IMR-90 (cell line): ENCODE data around the gene SLC12A7. TPM values are rescaled to one million over a fixed set of nuclear protein-coding genes. Genes with fewer than 3 reads are reported as not detected.

Source experiments
- ATAC-seq: fragments of 200-7000 bp; cut with Tn5 transposase; 2 replicates; pipeline ENCODE4 v1.9.1; 2020; ENCODE audit warnings: low read depth, mild to moderate bottlenecking, moderate library complexity
- BruUV-seq: library from RNA; stranded (reverse); fragments of 400-500 nt; replicated peaks from 2 replicates; lab custom pipeline; 2021; lab: Mats Ljungman, UMichigan
- CTCF ChIA-PET: fragments of 300-600 bp; formaldehyde crosslinking; extraction: SDS; loops from one replicate; lab custom pipeline; 2021; ENCODE audit warnings: antibody characterized with exemption; lab: Yijun Ruan, JAX
- POLR2A ChIA-PET: fragments of 300-600 bp; sonication (Branson Sonifier 250); formaldehyde crosslinking; loops from one replicate; lab custom pipeline; 2022; ENCODE audit warnings: antibody characterized with exemption; ENCODE audit not compliant: unreplicated experiment; lab: Charles Lee
- DNase-seq: peaks from one replicate; pipeline ENCODE4 v3.0.0; 2013
- H2AFZ ChIP-seq: replicated peaks from 2 replicates; pipeline ENCODE3; 2013; ENCODE audit warnings: low read length, mild to moderate bottlenecking; ENCODE audit not compliant: poor library complexity
- H2AK5ac ChIP-seq: 2 replicates; pipeline ENCODE4 v1.6.1; 2013; ENCODE audit warnings: low read depth, low read length, inconsistent platforms
- H2AK9ac ChIP-seq: replicated peaks from 2 replicates; pipeline ENCODE3; 2013; ENCODE audit warnings: mild to moderate bottlenecking, low read depth, low read length, moderate library complexity; ENCODE audit not compliant: poor library complexity
- H2BK120ac ChIP-seq: 2 replicates; pipeline ENCODE4 v1.6.1; 2013; ENCODE audit warnings: low read depth, low read length, inconsistent platforms
- H2BK15ac ChIP-seq: 3 replicates; pipeline ENCODE4 v1.6.1; 2013; ENCODE audit warnings: low read depth, low read length, inconsistent platforms
- H2BK20ac ChIP-seq: 2 replicates; pipeline ENCODE4 v1.6.1; 2013; ENCODE audit warnings: low read depth, mild to moderate bottlenecking, inconsistent platforms, low read length, moderate library complexity
- H2BK5ac ChIP-seq: 2 replicates; pipeline ENCODE4 v1.6.1; 2013; ENCODE audit warnings: mild to moderate bottlenecking, low read depth, low read length, inconsistent platforms; ENCODE audit not compliant: poor library complexity, severe bottlenecking
- H3K14ac ChIP-seq: replicated peaks from 2 replicates; pipeline ENCODE4 v1.6.1; 2013; ENCODE audit warnings: low read depth, low read length, inconsistent platforms
- H3K18ac ChIP-seq: 2 replicates; pipeline ENCODE4 v1.6.1; 2013; ENCODE audit warnings: low read depth, low read length, control low read depth
- H3K23ac ChIP-seq: 2 replicates; pipeline ENCODE4 v1.6.1; 2013; ENCODE audit warnings: low read depth, low read length, inconsistent platforms
- H3K27ac ChIP-seq: 2 replicates; pipeline ENCODE4 v1.5.1; 2013; ENCODE audit warnings: mild to moderate bottlenecking, control low read depth, low read length; ENCODE audit not compliant: insufficient read depth
- H3K27me3 ChIP-seq: 2 replicates; pipeline ENCODE4 v1.6.1; 2013; ENCODE audit warnings: low read length; ENCODE audit not compliant: control insufficient read depth, insufficient read depth
- H3K36me3 ChIP-seq: 2 replicates; pipeline ENCODE4 v1.6.1; 2013; ENCODE audit warnings: low read length, mixed read lengths; ENCODE audit not compliant: control insufficient read depth, insufficient read depth
- H3K4ac ChIP-seq: 2 replicates; pipeline ENCODE4 v1.6.1; 2013; ENCODE audit warnings: low read depth, low read length, inconsistent platforms
- H3K4me1 ChIP-seq: 2 replicates; pipeline ENCODE4 v1.6.1; 2013; ENCODE audit warnings: low read length, mixed read lengths; ENCODE audit not compliant: control insufficient read depth, insufficient read depth
- H3K4me2 ChIP-seq: 2 replicates; pipeline ENCODE4 v1.6.1; 2013; ENCODE audit warnings: low read depth, mild to moderate bottlenecking, control low read depth, low read length, moderate library complexity
- H3K4me3 ChIP-seq: 2 replicates; pipeline ENCODE4 v1.5.1; 2013; ENCODE audit warnings: low read depth, mild to moderate bottlenecking, control low read depth, low read length, moderate library complexity; ENCODE audit not compliant: insufficient read depth
- H3K56ac ChIP-seq: 2 replicates; pipeline ENCODE4 v1.6.1; 2013; ENCODE audit warnings: low read length, inconsistent platforms; ENCODE audit not compliant: insufficient read depth; ENCODE audit errors: extremely low read depth
- H3K79me1 ChIP-seq, 2 experiments: 2 replicates each; pipeline ENCODE4 v1.6.1; 2013; ENCODE audit warnings: low read length in 2 of 2, inconsistent platforms in 1 of 2, low read depth in 1 of 2
- H3K9ac ChIP-seq: 2 replicates; pipeline ENCODE4 v1.6.1; 2013; ENCODE audit warnings: low read depth, low read length, control low read depth
- H3K9me1 ChIP-seq: 2 replicates; pipeline ENCODE4 v1.6.1; 2013; ENCODE audit warnings: low read length, inconsistent platforms; ENCODE audit not compliant: insufficient read depth
- H3K9me3 ChIP-seq: 2 replicates; pipeline ENCODE4 v1.6.1; 2013; ENCODE audit warnings: low read length; ENCODE audit not compliant: control insufficient read depth, insufficient read depth
- H4K20me1 ChIP-seq: 2 replicates; pipeline ENCODE4 v1.6.1; 2013; ENCODE audit warnings: low read length, inconsistent platforms; ENCODE audit not compliant: insufficient read depth
- H4K5ac ChIP-seq: 2 replicates; pipeline ENCODE4 v1.6.1; 2013; ENCODE audit warnings: mild to moderate bottlenecking, low read depth, low read length, control low read depth
- H4K8ac ChIP-seq, 2 experiments: 2 replicates each; pipeline ENCODE4 v1.6.1; 2013; ENCODE audit warnings: low read depth in 2 of 2, low read length in 2 of 2, control low read depth in 1 of 2, inconsistent platforms in 1 of 2
- H4K91ac ChIP-seq: 2 replicates; pipeline ENCODE4 v1.6.1; 2013; ENCODE audit warnings: low read depth, low read length, inconsistent platforms; ENCODE audit not compliant: insufficient read depth
- FOS ChIP-seq: fragments of 150-350 bp; IDR thresholded peaks from 2 replicates; pipeline ENCODE4 v1.6.1; 2016; ENCODE audit warnings: low read depth, low read length
- WGBS, 2 experiments: methylation state at CpG; one replicate each; pipeline versions ENCODE4 v1.1.5 to v1.1.7; 2013; ENCODE audit warnings: missing lambda C conversion rate in 2 of 2; ENCODE audit not compliant: insufficient read length in 1 of 2; ENCODE audit errors: extremely low coverage in 2 of 2; 5-methylcytosine and 5-hydroxymethylcytosine counted together
- dilution Hi-C: fragments of 300-500 bp; cut with HindIII; formaldehyde crosslinking; loops from one replicate; pipeline ENCODE4 v1.14.3; 2018; ENCODE audit warnings: low sequenced_read_pairs; ENCODE audit not compliant: unreplicated experiment
- in situ Hi-C: fragments of 300-500 bp; cut with MboI; formaldehyde crosslinking; loops from 3 replicates; pipeline ENCODE4 v1.14.3; 2019; ENCODE audit warnings: low sequenced_read_pairs, inconsistent platforms, mixed read lengths
- intact Hi-C: fragments of 100-400 bp; cut with micrococcal nuclease; formaldehyde crosslinking; loops from 2 replicates; pipeline ENCODE4 v1.10.0; 2022
- polyA plus RNA-seq, 3 experiments: library from polyadenylated mRNA; depleted of rRNA; stranded (reverse); fragments of >200 nt; gene quantifications; 2 replicates each; pipeline ENCODE4 v1.2.3, GENCODE V29; 2012; ENCODE audit warnings: low replicate concordance in 1 of 3
- total RNA-seq: library from RNA; depleted of rRNA; stranded (reverse); fragments of >200 nt; gene quantifications from 2 replicates; pipeline ENCODE4 v1.2.3, GENCODE V29; 2012

SLC12A7 gene
- total and polyA plus RNA-seq, 2 of the 4 experiments (the other 2 are of a cell fraction): 3.0 to 6.1 TPM

DNA sequence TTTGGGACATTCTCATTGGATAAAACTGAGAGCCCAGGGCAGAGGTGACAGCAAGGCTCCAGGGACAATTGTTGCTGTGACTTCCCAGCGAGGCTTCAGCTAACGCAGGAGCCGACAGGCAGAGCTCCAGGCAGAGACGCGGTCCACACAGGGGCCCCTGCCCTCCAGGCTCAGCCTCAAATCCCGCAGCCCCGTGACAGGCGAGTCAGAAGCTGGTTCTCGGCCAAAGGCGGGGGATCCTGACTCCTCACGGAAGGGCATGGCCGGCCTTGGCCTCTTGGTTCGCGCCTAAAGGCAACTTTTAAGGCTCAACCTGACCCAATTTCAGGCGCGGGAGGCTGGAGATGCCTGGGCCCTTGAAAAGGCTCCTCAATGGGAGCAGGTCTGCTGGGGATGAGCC lies 21.3 kb downstream of the SLC12A7 start:
- Histone ChIP-seq H4K8ac (no peak overlapping the region), H2AK9ac (no peak overlapping the region), H3K4me3 (no peak overlapping the region), H3K27ac (no peak overlapping the region), H4K5ac (no peak overlapping the region), H3K56ac (no peak overlapping the region), H3K4me2 (no peak overlapping the region), H3K9me3 (no peaks in the 10 kb centered on the region), H4K91ac (no peak overlapping the region), H3K4me1 (no peaks in the 10 kb centered on the region), H3K9ac (no peak overlapping the region), H3K36me3 (peaks cover 19% of the 10 kb centered on the region; the same call in 1 of the 2 replicates), H2BK15ac (no peak overlapping the region), H4K20me1 (no peaks in the 10 kb centered on the region; the same call in 1 of the 2 replicates), H2AK5ac (no peak overlapping the region), H2BK20ac (no peak overlapping the region), H3K18ac (no peak overlapping the region), H2BK120ac (no peak overlapping the region), H3K14ac (no peak overlapping the region), H3K9me1 (no peaks in the 10 kb centered on the region), H3K4ac (no peak overlapping the region), H3K79me1 (no peaks in the 10 kb centered on the region), H2AFZ (no peak overlapping the region), H3K27me3 (no peaks in the 10 kb centered on the region), H2BK5ac (no peak overlapping the region), H3K23ac (no peak overlapping the region)
- BruUV-seq: no TSS peak
- DNase-seq (peak; percentile 21), ATAC-seq (peak; percentile 57; the same call in 1 of the 2 replicates)
- TF ChIP-seq FOS: no peak
- in situ Hi-C loops: no loop called here
- POLR2A ChIA-PET: no interaction called here
- dilution Hi-C loops: no loop called here
- CTCF ChIA-PET: no interaction called here
- intact Hi-C loops: no loop called here
- 70% methylated on average over 10 of the region's 16 CpGs; no CpG with 5 or more reads in 1 of the 2 experiments for WGBS, 2 experiments
